Caco-2 (cell line): Measurements from ENCODE around the gene NUP93. TPM values are rescaled to one million over a fixed set of nuclear protein-coding genes. Genes with fewer than 3 reads are reported as not detected.

Source experiments
- BruUV-seq: library from RNA; stranded (reverse); fragments of 400-500 nt; replicated peaks from 2 replicates; lab custom pipeline; 2021; lab: Mats Ljungman, UMichigan
- CTCF ChIA-PET: fragments of 300-600 bp; sonication (Branson Sonifier 250); formaldehyde crosslinking; loops from one replicate; lab custom pipeline; 2022; ENCODE audit warnings: antibody characterized with exemption; lab: Charles Lee
- POLR2A ChIA-PET: fragments of 300-600 bp; sonication (Branson Sonifier 250); formaldehyde crosslinking; loops from one replicate; lab custom pipeline; 2022; ENCODE audit warnings: antibody characterized with exemption; lab: Charles Lee
- DNase-seq, 2 experiments: peaks; one replicate each; pipeline versions ENCODE4 v3.0.0 to v3.0.0-alpha.2; 2020 to 2022
- H3K27me3 ChIP-seq: replicated peaks from 2 replicates; pipeline ENCODE4 v1.6.0; 2011; ENCODE audit warnings: low read length; ENCODE audit not compliant: control insufficient read depth, insufficient read depth
- H3K36me3 ChIP-seq: 2 replicates; pipeline ENCODE4 v1.5.1; 2011; ENCODE audit warnings: low read length; ENCODE audit not compliant: control insufficient read depth, insufficient read depth
- H3K4me1 ChIP-seq: fragments of 250-450 bp; sonication (Bioruptor Pico); 2 replicates; pipeline ENCODE4 v1.5.1; 2020; ENCODE audit warnings: mild to moderate bottlenecking
- H3K4me3 ChIP-seq: 2 replicates; pipeline ENCODE4 v1.5.1; 2011; ENCODE audit warnings: low read depth, mild to moderate bottlenecking, control low read depth, low read length
- H3K9me3 ChIP-seq: fragments of 250-450 bp; sonication (Bioruptor Pico); 2 replicates; pipeline ENCODE4 v1.5.1; 2020; ENCODE audit warnings: mild to moderate bottlenecking, moderate library complexity
- H3K27ac Mint-ChIP-seq: one replicate; pipeline ENCODE4 v1.8.0; 2022; ENCODE audit warnings: mixed read lengths; ENCODE audit not compliant: unreplicated experiment
- H3K27me3 Mint-ChIP-seq: one replicate; pipeline ENCODE4 v1.8.0; 2022; ENCODE audit warnings: mixed read lengths; ENCODE audit not compliant: insufficient read depth, unreplicated experiment
- H3K36me3 Mint-ChIP-seq: one replicate; pipeline ENCODE4 v1.8.0; 2022; ENCODE audit warnings: mild to moderate bottlenecking, mixed read lengths; ENCODE audit not compliant: insufficient read depth, unreplicated experiment
- H3K4me1 Mint-ChIP-seq: one replicate; pipeline ENCODE4 v1.8.0; 2022; ENCODE audit warnings: low read depth, mixed read lengths; ENCODE audit not compliant: unreplicated experiment
- H3K4me3 Mint-ChIP-seq: one replicate; pipeline ENCODE4 v1.8.0; 2022; ENCODE audit warnings: mild to moderate bottlenecking, moderate library complexity, mixed read lengths; ENCODE audit not compliant: unreplicated experiment
- H3K9me3 Mint-ChIP-seq: one replicate; pipeline ENCODE4 v1.8.0; 2022; ENCODE audit warnings: mixed read lengths; ENCODE audit not compliant: unreplicated experiment
- intact Hi-C: fragments of 100-400 bp; cut with micrococcal nuclease; formaldehyde crosslinking; loops from one replicate; pipeline ENCODE4 v1.10.0; 2022; ENCODE audit not compliant: unreplicated experiment
- total RNA-seq: library from RNA; stranded (reverse); gene quantifications from 2 replicates; pipeline ENCODE4 v1.2.3, GENCODE V29; 2022
- TF ChIP-seq, protein P1 (sequence below), 2 experiments: fragments of 200-600 bp in 1 of 2; IDR thresholded peaks; 1 replicate in 1 of 2; 2 replicates in 1 of 2; pipeline versions ENCODE4 v1.5.1 to v1.8.0; 2011 to 2022; ENCODE audit warnings: antibody characterized with exemption in 1 of 2, control low read depth in 1 of 2, inconsistent platforms in 1 of 2, low read depth in 1 of 2, low read length in 1 of 2, mild to moderate bottlenecking in 1 of 2, moderate library complexity in 1 of 2; ENCODE audit not compliant: insufficient read depth in 1 of 2, severe bottlenecking in 1 of 2, unreplicated experiment in 1 of 2

Gene NUP93
- total RNA-seq, 1 experiment from 2014 or later: 148 TPM

DNA sequence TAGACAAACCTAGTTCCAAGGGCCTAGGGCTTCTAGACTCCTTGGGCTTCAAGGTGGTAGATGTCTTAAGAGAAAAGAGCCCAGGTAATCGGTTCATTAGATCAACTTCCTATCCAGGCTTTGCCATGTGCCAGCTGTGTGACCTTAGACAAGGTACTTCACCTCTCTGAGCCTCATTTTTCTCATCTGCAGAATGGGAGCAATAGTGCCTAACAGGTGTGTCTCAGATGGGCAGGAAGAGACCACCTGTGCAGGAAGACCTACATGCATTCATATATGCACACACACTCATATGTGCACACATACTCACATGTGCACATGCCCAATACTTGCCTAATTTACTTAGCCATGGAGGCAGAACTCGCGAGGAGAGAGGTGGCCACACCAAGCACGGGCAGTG lies 150.8 kb downstream of the NUP93 start:
- POLR2A ChIA-PET: no interaction called here
- H3K4me1 Mint-ChIP-seq: no peaks in the 10 kb centered on the region

DNA sequence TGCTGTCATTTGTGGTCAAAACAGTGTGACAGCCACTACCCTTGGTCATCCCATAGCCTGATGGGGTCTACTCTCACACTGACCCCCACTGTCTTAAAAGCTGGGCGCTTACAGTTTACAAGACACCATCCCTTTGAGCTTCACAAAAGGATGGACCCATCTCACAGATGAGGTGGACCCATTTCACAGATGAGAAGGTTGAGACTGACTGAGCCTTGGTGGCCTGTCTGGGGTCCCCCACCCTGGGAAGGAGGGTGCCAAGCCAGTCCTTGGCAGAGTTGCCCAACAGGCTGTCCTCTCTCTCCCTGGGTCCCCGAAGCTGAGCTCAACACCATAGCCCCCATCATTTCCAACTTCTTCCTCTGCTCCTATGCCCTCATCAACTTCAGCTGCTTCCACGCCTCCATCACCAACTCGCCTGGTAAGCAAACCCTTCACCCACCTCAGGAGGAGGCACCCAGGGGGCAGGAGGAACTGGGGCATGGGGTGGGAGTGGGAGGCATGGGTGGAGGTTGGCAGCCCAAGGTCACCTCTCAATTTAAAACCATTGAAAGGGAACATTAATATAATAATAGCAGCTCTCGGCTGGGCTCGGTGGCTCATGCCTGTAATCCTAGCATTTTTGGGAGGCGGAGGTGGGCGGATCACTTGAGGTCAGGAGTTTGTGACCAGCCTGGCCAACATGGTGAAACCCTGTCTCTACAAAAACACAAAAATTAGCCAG lies 152.3 kb downstream of the NUP93 start:
- POLR2A ChIA-PET: interaction anchor here (1.0 kb wide), 1 partner anchor 49 kb away, joined by 3 read pairs; the partner anchor contains the start of gene HERPUD1

More for the DNA sequence above, 150.8 kb downstream of the NUP93 start:
- no peaks in the 10 kb centered on the region for H3K9me3 ChIP-seq
- DNase-seq: no peak
- H3K36me3 Mint-ChIP-seq: no peaks in the 10 kb centered on the region
- intact Hi-C loops: no loop called here
- no peak overlapping the region for H3K4me3 Mint-ChIP-seq
- CTCF ChIA-PET: no interaction called here
- no peaks in the 10 kb centered on the region for H3K9me3 Mint-ChIP-seq
- no peaks in the 10 kb centered on the region for H3K4me1 ChIP-seq
- TF ChIP-seq, protein P1, sequence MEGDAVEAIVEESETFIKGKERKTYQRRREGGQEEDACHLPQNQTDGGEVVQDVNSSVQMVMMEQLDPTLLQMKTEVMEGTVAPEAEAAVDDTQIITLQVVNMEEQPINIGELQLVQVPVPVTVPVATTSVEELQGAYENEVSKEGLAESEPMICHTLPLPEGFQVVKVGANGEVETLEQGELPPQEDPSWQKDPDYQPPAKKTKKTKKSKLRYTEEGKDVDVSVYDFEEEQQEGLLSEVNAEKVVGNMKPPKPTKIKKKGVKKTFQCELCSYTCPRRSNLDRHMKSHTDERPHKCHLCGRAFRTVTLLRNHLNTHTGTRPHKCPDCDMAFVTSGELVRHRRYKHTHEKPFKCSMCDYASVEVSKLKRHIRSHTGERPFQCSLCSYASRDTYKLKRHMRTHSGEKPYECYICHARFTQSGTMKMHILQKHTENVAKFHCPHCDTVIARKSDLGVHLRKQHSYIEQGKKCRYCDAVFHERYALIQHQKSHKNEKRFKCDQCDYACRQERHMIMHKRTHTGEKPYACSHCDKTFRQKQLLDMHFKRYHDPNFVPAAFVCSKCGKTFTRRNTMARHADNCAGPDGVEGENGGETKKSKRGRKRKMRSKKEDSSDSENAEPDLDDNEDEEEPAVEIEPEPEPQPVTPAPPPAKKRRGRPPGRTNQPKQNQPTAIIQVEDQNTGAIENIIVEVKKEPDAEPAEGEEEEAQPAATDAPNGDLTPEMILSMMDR (IDR thresholded peaks at IDR 0.05; ENCODE audit: insufficient read depth in 1 of 2, low read depth in 1 of 2, low read length in 1 of 2, severe bottlenecking in 1 of 2, unreplicated experiment in 1 of 2): no peak
- no peaks in the 10 kb centered on the region for H3K27me3 Mint-ChIP-seq
- no peaks in the 10 kb centered on the region for H3K27me3 ChIP-seq
- no peaks in the 10 kb centered on the region for H3K36me3 ChIP-seq
- no peak overlapping the region for H3K4me3 ChIP-seq
- BruUV-seq: no TSS peak
- H3K27ac Mint-ChIP-seq: no peak overlapping the region

GRCh38 chr16:56883586-56883985 lies 153.7 kb downstream of the NUP93 start:
- Histone ChIP-seq H3K4me1 (no peaks in the 10 kb centered on the region; the same call in 1 of the 2 replicates), H3K4me3 (no peak overlapping the region), H3K27me3 (no peaks in the 10 kb centered on the region), H3K36me3 (no peaks in the 10 kb centered on the region), H3K9me3 (no peaks in the 10 kb centered on the region)
- intact Hi-C loops: no loop called here
- H3K4me1 Mint-ChIP-seq: no peaks in the 10 kb centered on the region
- no peak for DNase-seq
- H3K36me3 Mint-ChIP-seq: no peaks in the 10 kb centered on the region
- CTCF ChIA-PET: no interaction called here
- POLR2A ChIA-PET: no interaction called here
- no peaks in the 10 kb centered on the region for H3K27me3 Mint-ChIP-seq
- H3K27ac Mint-ChIP-seq: no peak overlapping the region
- no TSS peak for BruUV-seq
- TF ChIP-seq, protein P1 (IDR thresholded peaks at IDR 0.05; ENCODE audit: insufficient read depth in 1 of 2, low read depth in 1 of 2, low read length in 1 of 2, severe bottlenecking in 1 of 2, unreplicated experiment in 1 of 2): no peak
- H3K9me3 Mint-ChIP-seq: no peaks in the 10 kb centered on the region
- no peak overlapping the region for H3K4me3 Mint-ChIP-seq

More for the DNA sequence above, 152.3 kb downstream of the NUP93 start:
- H3K27me3 Mint-ChIP-seq: no peaks in the 10 kb centered on the region
- no peaks in the 10 kb centered on the region for H3K36me3 ChIP-seq
- no peaks in the 10 kb centered on the region for H3K4me1 ChIP-seq
- H3K9me3 ChIP-seq: no peaks in the 10 kb centered on the region
- CTCF ChIA-PET: no interaction called here
- TF ChIP-seq, protein P1 (IDR thresholded peaks at IDR 0.05; ENCODE audit: insufficient read depth in 1 of 2, low read depth in 1 of 2, low read length in 1 of 2, severe bottlenecking in 1 of 2, unreplicated experiment in 1 of 2): no peak
- DNase-seq: no peak
- H3K27me3 ChIP-seq: no peaks in the 10 kb centered on the region
- intact Hi-C loops: no loop called here
- no peaks in the 10 kb centered on the region for H3K9me3 Mint-ChIP-seq
- H3K4me3 Mint-ChIP-seq: no peak overlapping the region
- no peak overlapping the region for H3K4me3 ChIP-seq
- H3K36me3 Mint-ChIP-seq: no peaks in the 10 kb centered on the region
- H3K27ac Mint-ChIP-seq: no peak overlapping the region
- BruUV-seq: no TSS peak
- no peaks in the 10 kb centered on the region for H3K4me1 Mint-ChIP-seq
